Measurements from ENCODE around the gene PPP1R12B.
"Not testable (repeated sequence)": the region's sequence is repeated elsewhere in the genome, so short reads cannot be mapped to it uniquely, and the experiment has no call there.

Gene PPP1R12B

GRCh38 chr1:202348005-202348508, 442 bp upstream of the PPP1R12B start:
- DNase-seq, result no peak

- DNase-seq, result no peak
These were observed 868 bp downstream of the PPP1R12B start for GRCh38 chr1:202349206-202349928.

- no peak for DNase-seq
These were observed 3.2 kb downstream of the PPP1R12B start for GRCh38 chr1:202351725-202352124.

GRCh38 chr1:202352583-202353197, 4.2 kb downstream of the PPP1R12B start:
- DNase-seq, result not testable (repeated sequence)

GRCh38 chr1:202355944-202356553, 7.5 kb downstream of the PPP1R12B start:
- DNase-seq, result no peak

GRCh38 chr1:202357506-202357905, 9.0 kb downstream of the PPP1R12B start:
- no peak for DNase-seq

- no peak for DNase-seq
These were observed 12.7 kb downstream of the PPP1R12B start for GRCh38 chr1:202361224-202361623.

- DNase-seq, result no peak
These were observed 13.2 kb downstream of the PPP1R12B start for GRCh38 chr1:202361701-202362100.

GRCh38 chr1:202362212-202362611, 13.7 kb downstream of the PPP1R12B start:
- DNase-seq, result no peak

GRCh38 chr1:202365092-202365815, 16.8 kb downstream of the PPP1R12B start:
- DNase-seq, result no peak

GRCh38 chr1:202367271-202367670, 18.8 kb downstream of the PPP1R12B start:
- DNase-seq, result no peak

- not testable (repeated sequence) for DNase-seq
These were observed 22.4 kb downstream of the PPP1R12B start for GRCh38 chr1:202370906-202371305.

GRCh38 chr1:202374099-202374498, 25.6 kb downstream of the PPP1R12B start:
- DNase-seq, result no peak

GRCh38 chr1:202375175-202375574, 26.7 kb downstream of the PPP1R12B start:
- DNase-seq, result not testable (repeated sequence)

- no peak for DNase-seq
These were observed 27.7 kb downstream of the PPP1R12B start for GRCh38 chr1:202376247-202376646.

- not testable (repeated sequence) for DNase-seq
These were observed 31.5 kb downstream of the PPP1R12B start for GRCh38 chr1:202379884-202380529.

- not testable (repeated sequence) for DNase-seq
These were observed 32.0 kb downstream of the PPP1R12B start for GRCh38 chr1:202380535-202380934.

GRCh38 chr1:202381867-202382266, 33.4 kb downstream of the PPP1R12B start:
- DNase-seq, result not testable (repeated sequence)

GRCh38 chr1:202395831-202396230, 47.3 kb downstream of the PPP1R12B start:
- not testable (repeated sequence) for DNase-seq

GRCh38 chr1:202397256-202397655, 48.8 kb downstream of the PPP1R12B start:
- DNase-seq, result no peak

GRCh38 chr1:202398439-202398838, 49.9 kb downstream of the PPP1R12B start:
- DNase-seq, result not testable (repeated sequence)

- not testable (repeated sequence) for DNase-seq
These were observed 53.3 kb downstream of the PPP1R12B start for GRCh38 chr1:202401771-202402170.

GRCh38 chr1:202403381-202403780, 54.9 kb downstream of the PPP1R12B start:
- not testable (repeated sequence) for DNase-seq
